WTC11 (cell line): Measurements from ENCODE around the gene ERLEC1.

Experiments
- CTCF ChIP-seq: fragments of 200-600 bp; IDR thresholded peaks from 2 replicates; pipeline ENCODE4 v1.8.0; 2022; ENCODE audit warnings: antibody characterized with exemption
- ETV6 ChIP-seq: sonication (generic); formaldehyde crosslinking; IDR thresholded peaks from 2 replicates; pipeline ENCODE4 v1.8.1; 2022; ENCODE audit warnings: mild to moderate bottlenecking, missing genetic modification reagents
- FOXP1 ChIP-seq: sonication (generic); formaldehyde crosslinking; IDR thresholded peaks from 2 replicates; pipeline ENCODE4 v1.8.0; 2022; ENCODE audit warnings: missing genetic modification reagents, mild to moderate bottlenecking, moderate library complexity, borderline replicate concordance
- GABPB1 ChIP-seq: sonication (generic); formaldehyde crosslinking; IDR thresholded peaks from 2 replicates; pipeline ENCODE4 v1.8.1; 2023; ENCODE audit warnings: mild to moderate bottlenecking, missing genetic modification reagents
- IRF2 ChIP-seq: sonication (generic); formaldehyde crosslinking; IDR thresholded peaks from 2 replicates; pipeline ENCODE4 v1.8.0; 2022; ENCODE audit warnings: low read depth, missing genetic modification reagents, borderline replicate concordance
- NFYB ChIP-seq: sonication (generic); formaldehyde crosslinking; conservative IDR thresholded peaks from 2 replicates; pipeline ENCODE4 v1.8.0; 2022; ENCODE audit warnings: low read depth, missing genetic modification reagents
- RELA ChIP-seq: sonication (generic); formaldehyde crosslinking; IDR thresholded peaks from 2 replicates; pipeline ENCODE4 v1.8.1; 2022; ENCODE audit warnings: missing genetic modification reagents, mild to moderate bottlenecking, borderline replicate concordance
- SMAD4 ChIP-seq: sonication (generic); formaldehyde crosslinking; IDR thresholded peaks from 2 replicates; pipeline ENCODE4 v1.8.0; 2022; ENCODE audit warnings: mild to moderate bottlenecking, missing genetic modification reagents
- TF ChIP-seq, protein P1 (sequence below): sonication (generic); formaldehyde crosslinking; IDR thresholded peaks from 2 replicates; pipeline ENCODE4 v1.8.0; 2022; ENCODE audit warnings: mild to moderate bottlenecking, missing genetic modification reagents

GRCh38 chr2:53865264-53865663 lies 78.4 kb downstream of the ERLEC1 start:
- no peak for TF ChIP-seq CTCF
- no peak for TF ChIP-seq SMAD4
- no peak for TF ChIP-seq NFYB (CRISPR knock-in tag)
- no peak for TF ChIP-seq IRF2 (CRISPR knock-in tag)
- TF ChIP-seq GABPB1 (CRISPR knock-in tag): no peak
- TF ChIP-seq, protein P1, sequence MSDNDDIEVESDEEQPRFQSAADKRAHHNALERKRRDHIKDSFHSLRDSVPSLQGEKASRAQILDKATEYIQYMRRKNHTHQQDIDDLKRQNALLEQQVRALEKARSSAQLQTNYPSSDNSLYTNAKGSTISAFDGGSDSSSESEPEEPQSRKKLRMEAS (CRISPR knock-in tag): no peak
- no peak for TF ChIP-seq FOXP1 (CRISPR knock-in tag)
- TF ChIP-seq RELA (CRISPR knock-in tag): no peak
- no peak for TF ChIP-seq ETV6 (CRISPR knock-in tag)
